Mesendoderm (in vitro differentiated cells): ENCODE measurements around the gene TMEM253.

Source experiments
- DNase-seq: peaks from one replicate; pipeline ENCODE4 v3.0.0; 2013
- H2AK5ac ChIP-seq: 2 replicates; pipeline ENCODE4 v1.6.1; 2013; ENCODE audit warnings: low read length, inconsistent platforms
- H2BK120ac ChIP-seq: 2 replicates; pipeline ENCODE4 v1.6.1; 2013; ENCODE audit warnings: low read depth, mild to moderate bottlenecking, low read length, moderate library complexity, mixed read lengths
- H2BK15ac ChIP-seq: replicated peaks from 2 replicates; pipeline ENCODE4 v1.6.1; 2013; ENCODE audit warnings: low read depth, mild to moderate bottlenecking, moderate library complexity
- H2BK5ac ChIP-seq: 2 replicates; pipeline ENCODE4 v1.6.1; 2013; ENCODE audit warnings: low read length, inconsistent platforms
- H3K18ac ChIP-seq: 2 replicates; pipeline ENCODE4 v1.6.1; 2013; ENCODE audit warnings: mild to moderate bottlenecking, low read length, mixed read lengths
- H3K23ac ChIP-seq: one replicate; pipeline ENCODE4 v1.6.1; 2013; ENCODE audit warnings: low read length
- H3K27ac ChIP-seq: 2 replicates; pipeline ENCODE4 v1.5.1; 2013; ENCODE audit warnings: low read depth, mild to moderate bottlenecking, inconsistent platforms, low read length, moderate library complexity
- H3K27me3 ChIP-seq: 2 replicates; pipeline ENCODE4 v1.6.1; 2013; ENCODE audit warnings: low read length, control low read depth, mild to moderate bottlenecking, inconsistent platforms; ENCODE audit not compliant: insufficient read depth, poor library complexity
- H3K36me3 ChIP-seq: 2 replicates; pipeline ENCODE4 v1.6.1; 2013; ENCODE audit warnings: low read length, inconsistent platforms; ENCODE audit not compliant: control insufficient read depth, insufficient read depth
- H3K4ac ChIP-seq: one replicate; pipeline ENCODE4 v1.6.1; 2013; ENCODE audit warnings: low read depth, mild to moderate bottlenecking, low read length, moderate library complexity
- H3K4me1 ChIP-seq: 2 replicates; pipeline ENCODE4 v1.6.1; 2013; ENCODE audit warnings: low read depth, low read length, inconsistent platforms; ENCODE audit not compliant: control insufficient read depth
- H3K4me2 ChIP-seq: 2 replicates; pipeline ENCODE4 v1.6.1; 2013; ENCODE audit warnings: low read length
- H3K4me3 ChIP-seq: 2 replicates; pipeline ENCODE4 v1.5.1; 2013; ENCODE audit warnings: mild to moderate bottlenecking, low read length
- H3K56ac ChIP-seq: one replicate; pipeline ENCODE4 v1.6.1; 2013; ENCODE audit warnings: low read length
- H3K79me1 ChIP-seq: 2 replicates; pipeline ENCODE4 v1.6.1; 2013; ENCODE audit warnings: low read length, inconsistent platforms
- H3K79me2 ChIP-seq: 2 replicates; pipeline ENCODE4 v1.6.1; 2013; ENCODE audit warnings: mild to moderate bottlenecking, low read length; ENCODE audit not compliant: control insufficient read depth, insufficient read depth
- H3K9ac ChIP-seq: 2 replicates; pipeline ENCODE4 v1.6.1; 2013; ENCODE audit warnings: low read length, inconsistent platforms
- H4K5ac ChIP-seq: one replicate; pipeline ENCODE4 v1.6.1; 2013; ENCODE audit warnings: low read length
- H4K8ac ChIP-seq: one replicate; pipeline ENCODE4 v1.6.1; 2013; ENCODE audit warnings: low read depth, mild to moderate bottlenecking, control low read depth, low read length, moderate library complexity
- WGBS: extraction: QIAGEN DNeasy Blood & Tissue Kit; methylation state at CpG from one replicate; pipeline ENCODE4 v1.1.7; 2013; ENCODE audit warnings: low lambda C conversion rate, missing lambda C conversion rate; ENCODE audit not compliant: insufficient coverage; ENCODE audit errors: extremely low coverage; 5-methylcytosine and 5-hydroxymethylcytosine counted together

The TMEM253 gene

DNA sequence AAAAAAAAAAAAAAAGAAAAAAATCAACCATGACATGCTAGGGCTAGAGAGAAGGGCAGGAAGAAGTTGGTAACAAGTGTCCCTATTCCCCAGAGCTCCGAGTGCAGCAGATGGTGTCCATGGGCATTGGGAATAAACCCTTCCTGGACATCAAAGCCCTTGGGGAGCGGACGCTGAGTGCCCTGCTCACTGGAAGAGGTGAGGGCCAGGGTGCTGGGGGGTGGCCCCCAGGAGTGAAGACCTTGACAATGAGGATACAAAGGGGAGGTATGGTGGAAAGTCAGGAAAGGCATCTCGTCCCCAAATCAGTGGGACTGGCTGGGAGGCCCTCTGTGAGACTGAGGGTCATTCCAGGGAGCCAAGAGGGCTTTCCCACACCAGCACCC is 14.0 kb upstream of the TMEM253 start:
- no peak overlapping the region for H3K18ac ChIP-seq
- H3K9ac ChIP-seq, result no peak overlapping the region
- no peak overlapping the region for H3K23ac ChIP-seq
- no peak overlapping the region for H3K4me3 ChIP-seq
- no peak for DNase-seq
- no peak overlapping the region for H2BK5ac ChIP-seq
- H3K27ac ChIP-seq, result no peak overlapping the region
- no peak overlapping the region for H3K4me2 ChIP-seq
- H2BK15ac ChIP-seq, result no peak overlapping the region
- H3K4ac ChIP-seq, result no peak overlapping the region
- H3K79me2 ChIP-seq, result no peaks in the 10 kb centered on the region
- no peaks in the 10 kb centered on the region for H3K4me1 ChIP-seq
- WGBS, result no CpG with 5 or more reads among the region's 4 CpGs
- no peak overlapping the region for H2AK5ac ChIP-seq
- no peak overlapping the region for H4K5ac ChIP-seq
- no peak overlapping the region for H3K56ac ChIP-seq
- peaks cover 22% of the 10 kb centered on the region for H3K36me3 ChIP-seq
- no peak overlapping the region for H2BK120ac ChIP-seq
- no peak overlapping the region for H4K8ac ChIP-seq
- no peaks in the 10 kb centered on the region for H3K79me1 ChIP-seq
- H3K27me3 ChIP-seq, result no peaks in the 10 kb centered on the region

DNA sequence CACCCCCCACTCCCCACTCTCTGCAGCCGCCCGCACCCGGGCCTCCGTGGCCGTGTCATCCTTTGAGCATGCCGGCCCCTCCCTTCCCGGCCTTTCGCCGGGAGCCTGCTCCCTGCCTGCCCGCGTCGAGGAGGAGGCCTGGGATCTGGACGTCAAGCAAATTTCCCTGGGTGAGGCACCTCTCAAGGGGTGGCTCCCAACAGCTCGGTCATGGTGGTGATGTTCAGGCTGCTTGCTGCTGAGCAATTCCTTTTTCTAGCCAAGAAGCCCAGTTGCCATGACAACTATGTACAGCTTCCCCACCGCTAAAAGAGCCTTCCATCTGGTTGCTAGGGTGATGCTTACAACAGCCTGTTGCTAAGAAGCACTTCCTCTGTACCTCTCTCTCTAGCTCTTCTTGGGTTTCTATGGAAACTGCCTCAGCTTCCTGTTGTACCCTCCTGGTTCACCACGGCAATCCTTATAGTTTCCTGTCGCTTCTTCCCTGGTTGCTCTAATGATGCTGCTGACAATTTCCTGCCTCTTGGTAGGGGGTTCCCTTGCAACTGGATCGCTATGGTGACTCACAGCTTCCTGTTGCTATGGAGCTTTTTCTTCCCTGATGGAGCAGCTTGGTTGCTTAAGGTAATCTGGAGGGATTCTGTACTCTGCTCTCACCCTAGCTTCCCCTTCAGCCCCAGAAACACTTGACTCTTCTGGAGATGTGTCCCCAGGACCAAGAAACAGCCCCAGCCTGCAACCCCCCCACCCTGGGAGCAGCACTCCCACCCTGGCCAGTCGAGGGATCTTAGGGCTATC is 13.4 kb upstream of the TMEM253 start:
- Histone ChIP-seq H3K79me1 (no peaks in the 10 kb centered on the region), H4K8ac (no peak overlapping the region), H2AK5ac (no peak overlapping the region), H3K27ac (no peak overlapping the region), H3K9ac (no peak overlapping the region), H3K23ac (no peak overlapping the region), H3K27me3 (no peaks in the 10 kb centered on the region), H3K4ac (no peak overlapping the region), H4K5ac (no peak overlapping the region), H3K4me1 (no peaks in the 10 kb centered on the region), H3K79me2 (no peaks in the 10 kb centered on the region), H3K36me3 (peaks cover 21% of the 10 kb centered on the region), H2BK5ac (no peak overlapping the region), H3K4me3 (no peak overlapping the region), H3K18ac (no peak overlapping the region), H2BK15ac (no peak overlapping the region), H3K4me2 (no peak overlapping the region), H3K56ac (no peak overlapping the region), H2BK120ac (no peak overlapping the region)
- WGBS, result no CpG with 5 or more reads among the region's 19 CpGs
- peak; percentile 99 for DNase-seq

DNA sequence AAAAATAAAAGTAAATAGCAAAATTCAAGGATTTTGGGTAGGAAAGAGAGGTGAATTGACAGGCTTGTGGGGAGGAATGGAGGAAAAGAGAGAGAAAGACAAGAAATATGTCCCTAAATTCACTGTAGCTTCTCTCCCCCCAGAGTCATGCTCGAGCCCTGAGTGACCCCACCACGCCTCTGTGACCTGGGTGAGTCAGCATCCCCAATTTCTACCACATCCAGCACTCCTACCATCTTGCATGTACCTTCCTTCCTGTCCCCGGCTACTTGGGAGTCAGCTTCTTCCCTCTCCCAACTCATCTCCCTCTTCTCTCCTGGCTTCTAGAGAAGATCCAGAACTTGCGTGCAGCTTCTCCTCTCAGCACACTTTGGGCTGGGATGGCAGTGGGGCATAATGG is 12.2 kb upstream of the TMEM253 start:
- no peak for DNase-seq
- Histone ChIP-seq H3K4me3 (no peak overlapping the region), H3K27ac (no peak overlapping the region), H3K4me2 (no peak overlapping the region), H4K8ac (no peak overlapping the region), H3K79me2 (no peaks in the 10 kb centered on the region), H3K36me3 (peaks cover 19% of the 10 kb centered on the region), H3K56ac (no peak overlapping the region), H3K4ac (no peak overlapping the region), H3K4me1 (peaks cover 8% of the 10 kb centered on the region), H3K9ac (no peak overlapping the region), H2BK120ac (no peak overlapping the region), H3K18ac (no peak overlapping the region), H4K5ac (no peak overlapping the region), H3K27me3 (no peaks in the 10 kb centered on the region), H2AK5ac (no peak overlapping the region), H2BK5ac (no peak overlapping the region), H2BK15ac (no peak overlapping the region), H3K23ac (no peak overlapping the region), H3K79me1 (peaks cover 5% of the 10 kb centered on the region)
- WGBS, result no CpG with 5 or more reads among the region's 4 CpGs

DNA sequence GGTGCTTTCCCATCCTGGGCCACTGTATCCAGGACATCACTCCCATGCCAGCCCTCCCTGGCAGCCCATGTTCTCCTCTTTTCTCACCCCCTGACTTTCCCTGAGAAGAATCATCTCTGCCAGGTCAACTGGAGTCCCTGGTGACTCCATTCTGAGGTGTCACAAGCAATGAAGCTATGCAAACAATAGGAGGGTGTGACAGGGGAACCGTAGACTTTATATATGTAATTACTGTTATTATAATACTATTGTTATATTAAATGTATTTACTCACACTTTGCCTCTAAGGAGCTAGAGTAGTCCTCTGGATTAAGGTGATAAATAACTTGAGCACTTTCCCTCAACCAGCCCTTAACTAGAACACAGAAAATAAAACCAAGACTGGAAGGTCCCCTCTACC is 11.6 kb upstream of the TMEM253 start:
- Histone ChIP-seq H2AK5ac (no peak overlapping the region), H2BK5ac (no peak overlapping the region), H3K4me3 (no peak overlapping the region), H3K56ac (no peak overlapping the region), H2BK120ac (no peak overlapping the region), H3K9ac (no peak overlapping the region), H3K4ac (no peak overlapping the region), H3K79me1 (peaks cover 8% of the 10 kb centered on the region), H3K4me2 (no peak overlapping the region), H4K8ac (no peak overlapping the region), H3K27me3 (no peaks in the 10 kb centered on the region), H3K4me1 (peaks cover 11% of the 10 kb centered on the region), H4K5ac (no peak overlapping the region), H3K36me3 (peaks cover 15% of the 10 kb centered on the region), H3K27ac (no peak overlapping the region), H3K23ac (no peak overlapping the region), H2BK15ac (no peak overlapping the region), H3K18ac (no peak overlapping the region), H3K79me2 (no peaks in the 10 kb centered on the region)
- WGBS, result no CpG with 5 or more reads among the region's 1 CpG
- no peak for DNase-seq

DNA sequence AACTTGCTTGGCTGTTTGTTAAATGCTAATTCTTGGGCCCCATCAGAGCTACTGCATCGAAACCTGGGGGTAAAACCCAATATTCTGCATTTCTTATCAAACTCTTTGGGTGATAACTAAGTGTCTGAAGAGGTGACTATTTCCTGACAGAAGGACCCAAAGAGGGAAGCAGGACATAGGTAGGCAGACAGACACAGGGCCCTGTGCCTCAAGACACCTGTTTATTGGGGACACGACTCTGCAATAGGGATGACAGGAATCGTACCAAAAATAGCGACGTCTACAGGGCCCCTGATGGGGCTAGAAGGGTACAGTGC is 11.0 kb upstream of the TMEM253 start:
- H3K4ac ChIP-seq, result no peak overlapping the region
- no peak overlapping the region for H4K8ac ChIP-seq
- H2BK15ac ChIP-seq, result no peak overlapping the region
- no peak overlapping the region for H4K5ac ChIP-seq
- no peak overlapping the region for H3K56ac ChIP-seq
- H3K79me2 ChIP-seq, result no peaks in the 10 kb centered on the region
- no peak overlapping the region for H3K18ac ChIP-seq
- no peak overlapping the region for H3K23ac ChIP-seq
- no peaks in the 10 kb centered on the region for H3K27me3 ChIP-seq
- peaks cover 11% of the 10 kb centered on the region for H3K4me1 ChIP-seq
- no CpG with 5 or more reads among the region's 5 CpGs for WGBS
- no peak overlapping the region for H3K4me2 ChIP-seq
- no peak overlapping the region for H2BK5ac ChIP-seq
- H3K79me1 ChIP-seq, result peaks cover 8% of the 10 kb centered on the region
- no peak overlapping the region for H3K4me3 ChIP-seq
- no peak overlapping the region for H3K9ac ChIP-seq
- H2BK120ac ChIP-seq, result no peak overlapping the region
- peaks cover 14% of the 10 kb centered on the region for H3K36me3 ChIP-seq
- H2AK5ac ChIP-seq, result no peak overlapping the region
- no peak for DNase-seq
- H3K27ac ChIP-seq, result no peak overlapping the region
